K562 (cell line): Measurements from ENCODE around the gene C6orf163. TPM values are rescaled to one million over a fixed set of nuclear protein-coding genes. Genes with fewer than 3 reads are reported as not detected.
"Not testable (repeated sequence)": the region's sequence is repeated elsewhere in the genome, so short reads cannot be mapped to it uniquely, and the experiment has no call there.

Experiments
- ATAC-seq: fragments of 200-7000 bp; cut with Tn5 transposase; 3 replicates; pipeline ENCODE4 v1.9.1; 2020; ENCODE audit warnings: moderate library complexity
- BruUV-seq: library from RNA; stranded (reverse); fragments of 400-500 nt; replicated peaks from 2 replicates; lab custom pipeline; 2021; lab: Mats Ljungman, UMichigan
- CTCF ChIA-PET: fragments of 300-600 bp; formaldehyde crosslinking; extraction: SDS; loops from one replicate; lab custom pipeline; 2021; ENCODE audit warnings: low intra/inter-chr PET ratio; lab: Yijun Ruan, JAX
- POLR2A ChIA-PET: fragments of 300-600, 350-650 bp; sonication (Branson Sonifier 250); formaldehyde crosslinking; extraction: SDS; loops from one replicate; lab custom pipeline; 2021; ENCODE audit warnings: antibody characterized with exemption, inconsistent platforms; lab: Yijun Ruan, JAX
- DNase-seq, 4 experiments: peaks; one replicate each; pipeline versions ENCODE4 v3.0.0 to v3.0.0-alpha.2; 2011 to 2018; ENCODE audit warnings: low spot score in 3 of 4, mixed read lengths in 3 of 4; ENCODE audit errors: extremely low read depth in 1 of 4
- FAIRE-seq: peaks from 2 replicates; lab custom pipeline; 2011; peaks lifted over from hg19 to GRCh38; lab: Jason Lieb, UNC
- H2AFZ ChIP-seq: 2 replicates; pipeline ENCODE4 v1.6.0; 2011; ENCODE audit warnings: low read depth, low read length, control low read depth, inconsistent platforms
- H3K27ac ChIP-seq: fragments of 200-600 bp; 3 replicates; pipeline ENCODE4 v1.8.0; 2011; ENCODE audit warnings: low read depth, mild to moderate bottlenecking, control low read depth, inconsistent platforms, low read length, moderate library complexity, mixed read lengths; ENCODE audit errors: extremely low read depth
- H3K27me3 ChIP-seq, 2 experiments: fragments of 300-600 bp in 1 of 2; 2 replicates in 1 of 2; 3 replicates in 1 of 2; pipeline versions ENCODE4 v1.6.0 to v1.8.0; 2011; ENCODE audit warnings: inconsistent platforms in 2 of 2, low read length in 2 of 2, mild to moderate bottlenecking in 1 of 2, mixed read lengths in 1 of 2, moderate library complexity in 1 of 2; ENCODE audit not compliant: control insufficient read depth in 2 of 2, insufficient read depth in 2 of 2
- H3K36me3 ChIP-seq: fragments of 300-600 bp; 3 replicates; pipeline ENCODE4 v1.8.0; 2011; ENCODE audit warnings: mild to moderate bottlenecking, low read length, inconsistent platforms; ENCODE audit not compliant: control insufficient read depth, insufficient read depth
- H3K4me1 ChIP-seq, 2 experiments: fragments of 200-600 bp in 1 of 2; replicated peaks in 1 of 2; 2 replicates in 1 of 2; 3 replicates in 1 of 2; pipeline versions ENCODE4 v1.5.1 to v1.8.0; 2011; ENCODE audit warnings: inconsistent platforms in 2 of 2, low read length in 2 of 2, mild to moderate bottlenecking in 1 of 2, mixed read lengths in 1 of 2, moderate library complexity in 1 of 2; ENCODE audit not compliant: control insufficient read depth in 2 of 2, insufficient read depth in 2 of 2
- H3K4me2 ChIP-seq: 2 replicates; pipeline ENCODE4 v1.6.1; 2011; ENCODE audit warnings: low read length, control low read depth, inconsistent platforms, mixed read lengths; ENCODE audit not compliant: insufficient read depth
- H3K4me3 ChIP-seq: fragments of 200-600 bp; sonication (generic), shearing (Covaris generic); 2 replicates; pipeline ENCODE4 v1.5.1; 2016; ENCODE audit warnings: control low read depth, inconsistent platforms
- H3K79me2 ChIP-seq: fragments of 200-600 bp; 3 replicates; pipeline ENCODE4 v1.8.0; 2011; ENCODE audit warnings: low read length, inconsistent platforms; ENCODE audit not compliant: control insufficient read depth, insufficient read depth
- H3K9ac ChIP-seq, 2 experiments: 2 replicates each; pipeline versions ENCODE4 v1.6.0 to v1.6.1; 2011; ENCODE audit warnings: low read depth in 2 of 2, low read length in 2 of 2, control low read depth in 1 of 2, inconsistent platforms in 1 of 2, mild to moderate bottlenecking in 1 of 2, mixed read lengths in 1 of 2; ENCODE audit not compliant: insufficient read depth in 1 of 2
- H3K9me1 ChIP-seq: one replicate; pipeline ENCODE4 v1.6.0; 2011; ENCODE audit warnings: inconsistent platforms, mild to moderate bottlenecking, low read length, moderate library complexity; ENCODE audit not compliant: control insufficient read depth, insufficient read depth
- H3K9me3 ChIP-seq: replicated peaks from 2 replicates; pipeline ENCODE4 v1.5.1; 2011; ENCODE audit warnings: low read depth, low read length, inconsistent platforms; ENCODE audit not compliant: control insufficient read depth, insufficient read depth
- H4K20me1 ChIP-seq: replicated peaks from 2 replicates; pipeline ENCODE4 v1.6.1; 2011; ENCODE audit warnings: low read length, inconsistent platforms, mixed read lengths; ENCODE audit not compliant: control insufficient read depth, insufficient read depth
- BRF1 ChIP-seq: IDR thresholded peaks from 3 replicates; pipeline ENCODE4 v1.6.1; 2011; ENCODE audit warnings: borderline replicate concordance, mild to moderate bottlenecking; ENCODE audit not compliant: insufficient read length; ENCODE audit errors: extremely low read depth
- HMGXB4 ChIP-seq: sonication (generic); formaldehyde crosslinking; IDR thresholded peaks from 2 replicates; pipeline ENCODE4 v1.8.1; 2023; ENCODE audit warnings: mild to moderate bottlenecking, missing genetic modification reagents
- JUN ChIP-seq, 2 experiments: sonication (generic) in 1 of 2; formaldehyde crosslinking in 1 of 2; IDR thresholded peaks; 2 replicates each; pipeline versions ENCODE4 v1.6.1 to v1.8.0; 2012 to 2022; ENCODE audit warnings: borderline replicate concordance in 2 of 2, mild to moderate bottlenecking in 2 of 2, improper control_type of control experiment in 1 of 2, low read depth in 1 of 2, low read length in 1 of 2, missing genetic modification reagents in 1 of 2
- KLF1 ChIP-seq: fragments of 450-650 bp; IDR thresholded peaks from 2 replicates; pipeline ENCODE4 v1.6.1; 2016; ENCODE audit warnings: missing genetic modification characterization, missing compliant biosample characterization
- MYNN ChIP-seq, 2 experiments: sonication (generic); formaldehyde crosslinking in 1 of 2; IDR thresholded peaks; 2 replicates each; pipeline versions ENCODE4 v1.5.0 to v1.6.1; 2016 to 2020; ENCODE audit warnings: antibody characterized with exemption in 1 of 2, missing genetic modification reagents in 1 of 2
- NFXL1 ChIP-seq: fragments of 450-650 bp; formaldehyde crosslinking; IDR thresholded peaks from 2 replicates; pipeline ENCODE4 v1.4.0; 2021; ENCODE audit warnings: mild to moderate bottlenecking
- TAF9B ChIP-seq: fragments of 450-650 bp; IDR thresholded peaks from 2 replicates; pipeline ENCODE4 v1.6.1; 2018; ENCODE audit warnings: mild to moderate bottlenecking; ENCODE audit not compliant: partially characterized antibody
- TOE1 ChIP-seq, 2 experiments: fragments of 450-650 bp in 1 of 2; sonication (generic) in 1 of 2; formaldehyde crosslinking in 1 of 2; IDR thresholded peaks; 2 replicates each; pipeline versions ENCODE4 v1.7.1 to v1.8.0; 2016 to 2022; ENCODE audit warnings: borderline replicate concordance in 2 of 2, mild to moderate bottlenecking in 2 of 2, antibody characterized with exemption in 1 of 2, inconsistent platforms in 1 of 2, low read depth in 1 of 2, missing genetic modification reagents in 1 of 2, moderate library complexity in 1 of 2
- ZNF408 ChIP-seq: fragments of 250-450 bp; sonication (Bioruptor Pico); IDR thresholded peaks from 2 replicates; pipeline ENCODE4 v1.4.0; 2020; ENCODE audit warnings: low read depth, mild to moderate bottlenecking, moderate library complexity
- WGBS: fragments of 100-300 bp; shearing (Covaris generic); methylation state at CpG from one replicate; pipeline ENCODE4 v1.1.6; 2016; ENCODE audit warnings: low coverage, mixed read lengths; ENCODE audit not compliant: insufficient coverage; ENCODE audit errors: missing lambda C conversion rate; 5-methylcytosine and 5-hydroxymethylcytosine counted together
- in situ Hi-C: fragments of 300-500 bp; cut with MboI; formaldehyde crosslinking; loops from 4 replicates; pipeline ENCODE4 v1.15.0; 2018; ENCODE audit warnings: inconsistent platforms, mixed read lengths
- intact Hi-C: fragments of 100-400 bp; cut with micrococcal nuclease; formaldehyde crosslinking; loops from 2 replicates; pipeline ENCODE4 v1.14.2; 2022
- polyA plus RNA-seq, 8 experiments: library from polyadenylated mRNA; depleted of rRNA in 4 of 8; stranded (reverse) in 5 of 8; unstranded in 3 of 8; fragments of >200 nt; fragmentation: Nextera tagmentation in 2 of 8; fragmentation: Illumina TruSeq in 1 of 8; extraction: Ambion mirVana in 2 of 8; extraction: Trizol in 1 of 8; gene quantifications; 2 replicates each; pipeline versions ENCODE4 v1.2.1 to v1.2.3, GENCODE V29; 2011 to 2014; ENCODE audit warnings: inconsistent platforms in 1 of 8, missing spikeins in 1 of 8
- total RNA-seq, 7 experiments: library from RNA; depleted of rRNA in 6 of 7; stranded (reverse); fragments of >200 nt in 6 of 7; fragmentation: Illumina TruSeq in 2 of 7; extraction: Trizol in 2 of 7; gene quantifications; 2 replicates each; pipeline versions ENCODE4 v1.2.1 to v1.2.3, GENCODE V29; 2011 to 2021; ENCODE audit warnings: low replicate concordance in 1 of 7

Gene C6orf163
- total and polyA plus RNA-seq, 9 of the 15 experiments (the other 6 are each of a cell fraction or from before 2014, with no cell fraction given), result 0.67 to 4.7 (median 1.5) TPM

DNA sequence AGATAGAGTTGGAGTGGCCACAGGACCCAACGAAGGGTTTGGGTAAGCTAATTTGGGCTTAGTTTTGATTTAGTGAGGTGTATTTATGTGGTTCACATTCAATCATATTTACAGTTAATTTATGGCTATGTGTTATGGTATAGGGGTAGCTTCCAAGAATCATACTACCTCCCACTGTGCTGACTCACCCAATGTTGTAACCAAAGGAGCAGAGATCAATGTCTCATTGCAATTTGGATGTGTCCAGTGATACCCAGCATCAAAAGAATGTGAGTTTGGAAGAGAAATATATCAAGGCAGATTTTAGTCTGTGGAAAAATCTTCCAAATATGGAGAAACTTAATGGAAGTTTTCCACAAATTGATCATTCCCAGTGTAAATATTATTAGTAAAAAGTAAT is 47.5 kb upstream of the C6orf163 start:
- Histone ChIP-seq H4K20me1 (no peaks in the 10 kb centered on the region), H3K36me3 (no peaks in the 10 kb centered on the region), H3K4me1 (no peaks in the 10 kb centered on the region), H3K27me3 (no peaks in the 10 kb centered on the region; a peak in 1 of 5 replicates), H2AFZ (no peak overlapping the region), H3K4me2 (no peak overlapping the region), H3K4me3 (no peak overlapping the region), H3K79me2 (no peaks in the 10 kb centered on the region), H3K9me1 (no peaks in the 10 kb centered on the region), H3K9me3 (no peaks in the 10 kb centered on the region), H3K9ac (no peak overlapping the region), H3K27ac (no peak overlapping the region)
- intact Hi-C loops (no loop called here), in situ Hi-C loops (no loop called here)
- ATAC-seq (no peak), DNase-seq (no peak), FAIRE-seq (no peak)
- BruUV-seq, result no TSS peak
- WGBS, result 0% methylated on average over 1 of the region's 1 CpG
- ChIA-PET CTCF (no interaction called here), POLR2A (no interaction called here)
- no peak for TF ChIP-seq BRF1
- TF ChIP-seq KLF1 (tag), result no peak
- TF ChIP-seq MYNN (IDR thresholded peaks at IDR 0.05), result no peak
- no peak for TF ChIP-seq MYNN (CRISPR knock-in tag; IDR thresholded peaks at IDR 0.05)
- no peak for TF ChIP-seq HMGXB4
- no peak for TF ChIP-seq JUN (IDR thresholded peaks at IDR 0.05; ENCODE audit: borderline replicate concordance, low read depth, low read length)
- TF ChIP-seq JUN (CRISPR knock-in tag; IDR thresholded peaks at IDR 0.05; ENCODE audit: borderline replicate concordance), result no peak
- no peak for TF ChIP-seq TAF9B
- TF ChIP-seq NFXL1, result no peak
- TF ChIP-seq TOE1 (IDR thresholded peaks at IDR 0.05; ENCODE audit: borderline replicate concordance), result no peak
- TF ChIP-seq TOE1 (CRISPR knock-in tag; IDR thresholded peaks at IDR 0.05; ENCODE audit: borderline replicate concordance, low read depth), result no peak
- TF ChIP-seq ZNF408 (CRISPR knock-in tag), result no peak

DNA sequence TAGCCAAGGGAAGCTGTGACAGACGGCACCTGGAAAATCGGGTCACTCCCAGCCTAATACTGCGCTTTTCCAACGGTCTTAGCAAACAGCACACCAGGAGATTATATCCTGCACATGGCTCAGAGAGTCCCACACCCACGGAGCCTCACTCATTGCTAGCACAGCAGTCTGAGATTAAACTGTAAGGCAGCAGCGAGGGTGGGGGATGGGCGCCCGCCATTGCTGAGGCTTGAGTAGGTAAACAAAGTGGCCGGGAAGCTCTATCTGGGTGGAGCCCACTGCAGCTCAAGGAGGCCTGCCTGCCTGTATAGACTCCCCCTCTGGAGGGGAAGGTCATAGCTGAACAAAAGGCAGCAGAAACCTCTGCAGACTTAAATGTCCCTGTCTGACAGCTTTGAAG is 43.3 kb upstream of the C6orf163 start:
- intact Hi-C loops, H4K20me1 ChIP-seq, H3K36me3 ChIP-seq, H3K9me3 ChIP-seq, POLR2A ChIA-PET, H3K4me2 ChIP-seq, ATAC-seq, H3K4me1 ChIP-seq, H3K27ac ChIP-seq, CTCF ChIA-PET, in situ Hi-C loops, H3K79me2 ChIP-seq, BruUV-seq, H3K9ac ChIP-seq, H3K4me3 ChIP-seq, FAIRE-seq, H3K9me1 ChIP-seq, H2AFZ ChIP-seq, H3K27me3 ChIP-seq: not testable (repeated sequence)
- DNase-seq, result peak in 1 of 4 experiments; percentile 16
- 1% methylated on average over 9 of the region's 9 CpGs for WGBS
